ENCODE data around the gene FLVCR2. TPM values are rescaled to one million over a fixed set of nuclear protein-coding genes. Genes with fewer than 3 reads are reported as not detected.

Gene FLVCR2
- total and polyA plus RNA-seq, 2 experiments from 2014 or later, result 1.4 to 3.1 TPM

GRCh38 chr14:75609606-75610475, 31.4 kb downstream of the FLVCR2 start:
- Histone ChIP-seq H4K20me1 (replicated peaks; ENCODE audit: insufficient read depth) (no peaks in the 10 kb centered on the region), H3K4me3 (no peak overlapping the region), H3F3A (replicated peaks; ENCODE audit: low read depth) (no peaks in the 10 kb centered on the region), H3K79me2 (replicated peaks; ENCODE audit: insufficient read depth) (no peaks in the 10 kb centered on the region), H3K4me2 (no peak overlapping the region), H3K9me2 (ENCODE audit: insufficient read depth) (0 out of 2 replicates have a peak, but pooled peaks cover 2% of the 10 kb centered on the region), H3K27ac (ENCODE audit: low read depth) (no peak overlapping the region), H2AFZ (no peak overlapping the region), H3K4me1 (ENCODE audit: insufficient read depth) (no peaks in the 10 kb centered on the region), H3K27me3 (ENCODE audit: insufficient read depth) (no peaks in the 10 kb centered on the region), H3K36me3 (ENCODE audit: insufficient read depth) (no peaks in the 10 kb centered on the region)
- no peaks in the 10 kb centered on the region for H3K27me3 Mint-ChIP-seq (ENCODE audit: insufficient read depth, low read depth, poor library complexity)
- no peaks in the 10 kb centered on the region for H3K9me3 Mint-ChIP-seq
- no peaks in the 10 kb centered on the region for H3K4me1 Mint-ChIP-seq
- H3K4me3 Mint-ChIP-seq, result no peak overlapping the region
- no peak for TF ChIP-seq JUNB (IDR thresholded peaks at IDR 0.05; ENCODE audit: unreplicated experiment)
- TF ChIP-seq ZNF114 (CRISPR knock-in tag; IDR thresholded peaks at IDR 0.05), result no peak
- no peak for TF ChIP-seq POLR2AphosphoS5 (IDR thresholded peaks at IDR 0.05; ENCODE audit: low read depth)
- TF ChIP-seq ZNF462 (CRISPR knock-in tag; IDR thresholded peaks at IDR 0.05), result no peak
- no peak for DNase-seq (ENCODE audit: low spot score)
- ATAC-seq, result no peak
- no peaks in the 10 kb centered on the region; the same call in 1 of the 3 replicates for H3K36me3 Mint-ChIP-seq (ENCODE audit: low read depth)
- no peak overlapping the region for H3K27ac Mint-ChIP-seq

- Mint-ChIP-seq H3K9me3 (no peaks in the 10 kb centered on the region), H3K27me3 (ENCODE audit: insufficient read depth, low read depth, poor library complexity) (no peaks in the 10 kb centered on the region), H3K4me3 (no peak overlapping the region), H3K36me3 (ENCODE audit: low read depth) (no peaks in the 10 kb centered on the region; the same call in 1 of the 3 replicates), H3K4me1 (no peaks in the 10 kb centered on the region), H3K27ac (no peak overlapping the region)
- no peak for DNase-seq (ENCODE audit: low spot score)
- Histone ChIP-seq H3K27me3 (ENCODE audit: insufficient read depth) (no peaks in the 10 kb centered on the region), H3K4me3 (no peak overlapping the region), H4K20me1 (replicated peaks; ENCODE audit: insufficient read depth) (no peaks in the 10 kb centered on the region), H3F3A (replicated peaks; ENCODE audit: low read depth) (no peaks in the 10 kb centered on the region), H3K36me3 (ENCODE audit: insufficient read depth) (no peaks in the 10 kb centered on the region), H3K9me2 (ENCODE audit: insufficient read depth) (0 out of 2 replicates have a peak, but pooled peaks cover 2% of the 10 kb centered on the region), H3K27ac (ENCODE audit: low read depth) (no peak overlapping the region), H3K4me1 (ENCODE audit: insufficient read depth) (no peaks in the 10 kb centered on the region), H2AFZ (no peak overlapping the region), H3K79me2 (replicated peaks; ENCODE audit: insufficient read depth) (no peaks in the 10 kb centered on the region), H3K4me2 (no peak overlapping the region)
- no peak for ATAC-seq
- TF ChIP-seq EZH2 (IDR thresholded peaks at IDR 0.05; ENCODE audit: low read depth, unreplicated experiment) (no peak), POLR2AphosphoS5 (IDR thresholded peaks at IDR 0.05; ENCODE audit: low read depth) (no peak), NANOG (IDR thresholded peaks at IDR 0.05; ENCODE audit: borderline replicate concordance) (no peak), ETS1 (IDR thresholded peaks at IDR 0.05) (no peak), STAT1 (IDR thresholded peaks at IDR 0.05; ENCODE audit: unreplicated experiment) (no peak), EZH2phosphoT487 (IDR thresholded peaks at IDR 0.05; ENCODE audit: unreplicated experiment) (no peak), ZNF331 (CRISPR knock-in tag; IDR thresholded peaks at IDR 0.05; ENCODE audit: low read depth) (no peak), CREB1 (CRISPR knock-in tag; IDR thresholded peaks at IDR 0.05; ENCODE audit: low read depth) (no peak)
Measured at GRCh38 chr14:75610834-75611233, 32.4 kb downstream of the FLVCR2 start.
